ENCODE data around the gene SEPTIN5.

- TF ChIP-seq, protein P1, sequence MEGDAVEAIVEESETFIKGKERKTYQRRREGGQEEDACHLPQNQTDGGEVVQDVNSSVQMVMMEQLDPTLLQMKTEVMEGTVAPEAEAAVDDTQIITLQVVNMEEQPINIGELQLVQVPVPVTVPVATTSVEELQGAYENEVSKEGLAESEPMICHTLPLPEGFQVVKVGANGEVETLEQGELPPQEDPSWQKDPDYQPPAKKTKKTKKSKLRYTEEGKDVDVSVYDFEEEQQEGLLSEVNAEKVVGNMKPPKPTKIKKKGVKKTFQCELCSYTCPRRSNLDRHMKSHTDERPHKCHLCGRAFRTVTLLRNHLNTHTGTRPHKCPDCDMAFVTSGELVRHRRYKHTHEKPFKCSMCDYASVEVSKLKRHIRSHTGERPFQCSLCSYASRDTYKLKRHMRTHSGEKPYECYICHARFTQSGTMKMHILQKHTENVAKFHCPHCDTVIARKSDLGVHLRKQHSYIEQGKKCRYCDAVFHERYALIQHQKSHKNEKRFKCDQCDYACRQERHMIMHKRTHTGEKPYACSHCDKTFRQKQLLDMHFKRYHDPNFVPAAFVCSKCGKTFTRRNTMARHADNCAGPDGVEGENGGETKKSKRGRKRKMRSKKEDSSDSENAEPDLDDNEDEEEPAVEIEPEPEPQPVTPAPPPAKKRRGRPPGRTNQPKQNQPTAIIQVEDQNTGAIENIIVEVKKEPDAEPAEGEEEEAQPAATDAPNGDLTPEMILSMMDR (IDR thresholded peaks at IDR 0.05; ENCODE audit: low read depth, low read length) = no peak
- TF ChIP-seq EZH2phosphoT487 (IDR thresholded peaks at IDR 0.05; ENCODE audit: low read depth) = no peak
These were observed 20.2 kb upstream of the SEPTIN5 start for GRCh38 chr22:19693981-19694670.
